K562 (cell line): ENCODE data around the gene AMIGO3. TPM values are rescaled to one million over a fixed set of nuclear protein-coding genes. Genes with fewer than 3 reads are reported as not detected.

Experiments
- ATAC-seq: fragments of 200-7000 bp; cut with Tn5 transposase; 3 replicates; pipeline ENCODE4 v1.9.1; 2020; ENCODE audit warnings: moderate library complexity
- BruUV-seq: library from RNA; stranded (reverse); fragments of 400-500 nt; replicated peaks from 2 replicates; lab custom pipeline; 2021; lab: Mats Ljungman, UMichigan
- CTCF ChIA-PET: fragments of 300-600 bp; formaldehyde crosslinking; extraction: SDS; loops from one replicate; lab custom pipeline; 2021; ENCODE audit warnings: low intra/inter-chr PET ratio; lab: Yijun Ruan, JAX
- POLR2A ChIA-PET: fragments of 300-600, 350-650 bp; sonication (Branson Sonifier 250); formaldehyde crosslinking; extraction: SDS; loops from one replicate; lab custom pipeline; 2021; ENCODE audit warnings: antibody characterized with exemption, inconsistent platforms; lab: Yijun Ruan, JAX
- DNase-seq, 4 experiments: peaks; one replicate each; pipeline versions ENCODE4 v3.0.0 to v3.0.0-alpha.2; 2011 to 2018; ENCODE audit warnings: low spot score in 3 of 4, mixed read lengths in 3 of 4; ENCODE audit errors: extremely low read depth in 1 of 4
- FAIRE-seq: peaks from 2 replicates; lab custom pipeline; 2011; peaks lifted over from hg19 to GRCh38; lab: Jason Lieb, UNC
- H2AFZ ChIP-seq: 2 replicates; pipeline ENCODE4 v1.6.0; 2011; ENCODE audit warnings: low read depth, low read length, control low read depth, inconsistent platforms
- H3K27ac ChIP-seq: fragments of 200-600 bp; 3 replicates; pipeline ENCODE4 v1.8.0; 2011; ENCODE audit warnings: low read depth, mild to moderate bottlenecking, control low read depth, inconsistent platforms, low read length, moderate library complexity, mixed read lengths; ENCODE audit errors: extremely low read depth
- H3K27me3 ChIP-seq, 2 experiments: fragments of 300-600 bp in 1 of 2; 2 replicates in 1 of 2; 3 replicates in 1 of 2; pipeline versions ENCODE4 v1.6.0 to v1.8.0; 2011; ENCODE audit warnings: inconsistent platforms in 2 of 2, low read length in 2 of 2, mild to moderate bottlenecking in 1 of 2, mixed read lengths in 1 of 2, moderate library complexity in 1 of 2; ENCODE audit not compliant: control insufficient read depth in 2 of 2, insufficient read depth in 2 of 2
- H3K36me3 ChIP-seq: fragments of 300-600 bp; 3 replicates; pipeline ENCODE4 v1.8.0; 2011; ENCODE audit warnings: mild to moderate bottlenecking, low read length, inconsistent platforms; ENCODE audit not compliant: control insufficient read depth, insufficient read depth
- H3K4me1 ChIP-seq, 2 experiments: fragments of 200-600 bp in 1 of 2; replicated peaks in 1 of 2; 2 replicates in 1 of 2; 3 replicates in 1 of 2; pipeline versions ENCODE4 v1.5.1 to v1.8.0; 2011; ENCODE audit warnings: inconsistent platforms in 2 of 2, low read length in 2 of 2, mild to moderate bottlenecking in 1 of 2, mixed read lengths in 1 of 2, moderate library complexity in 1 of 2; ENCODE audit not compliant: control insufficient read depth in 2 of 2, insufficient read depth in 2 of 2
- H3K4me2 ChIP-seq: 2 replicates; pipeline ENCODE4 v1.6.1; 2011; ENCODE audit warnings: low read length, control low read depth, inconsistent platforms, mixed read lengths; ENCODE audit not compliant: insufficient read depth
- H3K4me3 ChIP-seq: fragments of 200-600 bp; sonication (generic), shearing (Covaris generic); 2 replicates; pipeline ENCODE4 v1.5.1; 2016; ENCODE audit warnings: control low read depth, inconsistent platforms
- H3K79me2 ChIP-seq: fragments of 200-600 bp; 3 replicates; pipeline ENCODE4 v1.8.0; 2011; ENCODE audit warnings: low read length, inconsistent platforms; ENCODE audit not compliant: control insufficient read depth, insufficient read depth
- H3K9ac ChIP-seq, 2 experiments: 2 replicates each; pipeline versions ENCODE4 v1.6.0 to v1.6.1; 2011; ENCODE audit warnings: low read depth in 2 of 2, low read length in 2 of 2, control low read depth in 1 of 2, inconsistent platforms in 1 of 2, mild to moderate bottlenecking in 1 of 2, mixed read lengths in 1 of 2; ENCODE audit not compliant: insufficient read depth in 1 of 2
- H3K9me1 ChIP-seq: one replicate; pipeline ENCODE4 v1.6.0; 2011; ENCODE audit warnings: inconsistent platforms, mild to moderate bottlenecking, low read length, moderate library complexity; ENCODE audit not compliant: control insufficient read depth, insufficient read depth
- H3K9me3 ChIP-seq: replicated peaks from 2 replicates; pipeline ENCODE4 v1.5.1; 2011; ENCODE audit warnings: low read depth, low read length, inconsistent platforms; ENCODE audit not compliant: control insufficient read depth, insufficient read depth
- H4K20me1 ChIP-seq: replicated peaks from 2 replicates; pipeline ENCODE4 v1.6.1; 2011; ENCODE audit warnings: low read length, inconsistent platforms, mixed read lengths; ENCODE audit not compliant: control insufficient read depth, insufficient read depth
- CHD1 ChIP-seq: fragments of 200-600 bp; sonication (generic); IDR thresholded peaks from one replicate; pipeline ENCODE4 v1.6.1; 2012; ENCODE audit warnings: mild to moderate bottlenecking, moderate library complexity, low read length, inconsistent platforms
- CREM ChIP-seq: IDR thresholded peaks from 2 replicates; pipeline ENCODE4 v1.6.1; 2014; ENCODE audit warnings: antibody characterized with exemption, low read depth
- EWSR1 ChIP-seq: fragments of 450-650 bp; IDR thresholded peaks from 2 replicates; pipeline ENCODE4 v1.6.1; 2018; ENCODE audit warnings: borderline replicate concordance, mild to moderate bottlenecking, low read depth, moderate library complexity; ENCODE audit not compliant: partially characterized antibody
- GABPA ChIP-seq: fragments of 200-800 bp; sonication (Bioruptor generic); conservative IDR thresholded peaks from 2 replicates; pipeline ENCODE4 v1.6.1; 2016; ENCODE audit warnings: low read depth, missing genetic modification characterization, missing compliant biosample characterization
- HMG20B ChIP-seq: fragments of 250-450 bp; sonication (Bioruptor Pico); IDR thresholded peaks from 2 replicates; pipeline ENCODE4 v1.5.0; 2021; ENCODE audit warnings: mild to moderate bottlenecking
- RBFOX2 ChIP-seq: fragments of 200-400 bp; formaldehyde crosslinking; IDR thresholded peaks from 2 replicates; pipeline ENCODE4 v1.6.1; 2017; ENCODE audit warnings: low read depth, mild to moderate bottlenecking, low read length, moderate library complexity
- RBM39 ChIP-seq: fragments of 200-400 bp; formaldehyde crosslinking; optimal IDR thresholded peaks from 2 replicates; pipeline ENCODE3; 2018; ENCODE audit warnings: low read depth, low read length
- TAF15 ChIP-seq: fragments of 200-400 bp; formaldehyde crosslinking; IDR thresholded peaks from 2 replicates; pipeline ENCODE4 v1.6.1; 2017; ENCODE audit warnings: mild to moderate bottlenecking, low read depth, low read length, moderate library complexity
- U2AF2 ChIP-seq: fragments of 200-400 bp; formaldehyde crosslinking; optimal IDR thresholded peaks from 2 replicates; pipeline ENCODE3; 2017; ENCODE audit warnings: low read depth, mild to moderate bottlenecking, low read length
- ZC3H4 ChIP-seq: sonication (generic); formaldehyde crosslinking; IDR thresholded peaks from 2 replicates; pipeline ENCODE4 v1.9.0; 2021; ENCODE audit warnings: missing genetic modification reagents, borderline replicate concordance
- ZNF165 ChIP-seq: fragments of 250-450 bp; sonication (Bioruptor Pico); IDR thresholded peaks from 2 replicates; pipeline ENCODE4 v1.4.0; 2020; ENCODE audit warnings: borderline replicate concordance
- ZNF407 ChIP-seq: fragments of 450-650 bp; IDR thresholded peaks from 2 replicates; pipeline ENCODE4 v1.6.1; 2016; ENCODE audit warnings: low read depth
- WGBS: fragments of 100-300 bp; shearing (Covaris generic); methylation state at CpG from one replicate; pipeline ENCODE4 v1.1.6; 2016; ENCODE audit warnings: low coverage, mixed read lengths; ENCODE audit not compliant: insufficient coverage; ENCODE audit errors: missing lambda C conversion rate; 5-methylcytosine and 5-hydroxymethylcytosine counted together
- in situ Hi-C: fragments of 300-500 bp; cut with MboI; formaldehyde crosslinking; loops from 4 replicates; pipeline ENCODE4 v1.15.0; 2018; ENCODE audit warnings: inconsistent platforms, mixed read lengths
- intact Hi-C: fragments of 100-400 bp; cut with micrococcal nuclease; formaldehyde crosslinking; loops from 2 replicates; pipeline ENCODE4 v1.14.2; 2022
- polyA plus RNA-seq, 8 experiments: library from polyadenylated mRNA; depleted of rRNA in 4 of 8; stranded (reverse) in 5 of 8; unstranded in 3 of 8; fragments of >200 nt; fragmentation: Nextera tagmentation in 2 of 8; fragmentation: Illumina TruSeq in 1 of 8; extraction: Ambion mirVana in 2 of 8; extraction: Trizol in 1 of 8; gene quantifications; 2 replicates each; pipeline versions ENCODE4 v1.2.1 to v1.2.3, GENCODE V29; 2011 to 2014; ENCODE audit warnings: inconsistent platforms in 1 of 8, missing spikeins in 1 of 8
- total RNA-seq, 7 experiments: library from RNA; depleted of rRNA in 6 of 7; stranded (reverse); fragments of >200 nt in 6 of 7; fragmentation: Illumina TruSeq in 2 of 7; extraction: Trizol in 2 of 7; gene quantifications; 2 replicates each; pipeline versions ENCODE4 v1.2.1 to v1.2.3, GENCODE V29; 2011 to 2021; ENCODE audit warnings: low replicate concordance in 1 of 7
- TF ChIP-seq, protein P1 (sequence below): IDR thresholded peaks from 3 replicates; pipeline ENCODE4 v1.6.1; 2011; ENCODE audit warnings: borderline replicate concordance, mild to moderate bottlenecking, moderate library complexity; ENCODE audit not compliant: insufficient read length; ENCODE audit errors: extremely low read depth

The AMIGO3 gene
- total and polyA plus RNA-seq, 9 of the 15 experiments (the other 6 are each of a cell fraction or from before 2014, with no cell fraction given), result 0.13 to 2.8 (median 0.44) TPM; not detected in 4

DNA sequence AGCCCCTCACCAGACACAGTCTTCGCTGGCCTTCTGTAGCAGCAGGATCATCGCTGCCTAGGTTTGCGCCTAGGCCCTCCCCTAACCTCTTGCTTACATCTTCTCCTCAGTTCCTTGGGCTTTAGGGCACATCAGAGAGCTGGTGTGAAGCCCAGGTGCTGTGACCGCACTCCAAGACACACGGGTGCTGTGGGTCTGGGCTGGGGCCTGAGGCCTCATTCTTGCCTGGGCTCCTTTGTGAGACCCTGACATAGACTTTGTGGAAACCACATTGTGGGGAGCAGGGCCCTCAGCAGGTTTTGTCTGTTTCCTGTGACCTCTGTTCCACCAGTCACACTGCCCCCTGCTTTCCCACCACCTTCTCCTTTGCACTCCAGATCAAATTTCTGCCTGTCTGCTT is 8.0 kb downstream of the AMIGO3 start:
- ATAC-seq, result no peak
- intact Hi-C loops (no loop called here), in situ Hi-C loops (no loop called here)
- Histone ChIP-seq H3K27me3 (no peaks in the 10 kb centered on the region), H3K4me2 (no peak overlapping the region), H3K27ac (no peak overlapping the region), H3K79me2 (no peaks in the 10 kb centered on the region), H3K4me1 (no peaks in the 10 kb centered on the region; a peak in 1 of 5 replicates), H2AFZ (no peak overlapping the region), H4K20me1 (no peaks in the 10 kb centered on the region), H3K9me3 (no peaks in the 10 kb centered on the region), H3K9me1 (no peaks in the 10 kb centered on the region), H3K4me3 (no peak overlapping the region), H3K36me3 (peaks cover 24% of the 10 kb centered on the region; the same call in 2 of the 3 replicates), H3K9ac (no peak overlapping the region)
- WGBS, result 81% methylated on average over 2 of the region's 5 CpGs
- no peak for DNase-seq
- ChIA-PET CTCF (no interaction called here), POLR2A (no interaction called here)
- BruUV-seq, result no TSS peak
- no peak for FAIRE-seq
- no peak for TF ChIP-seq CHD1
- TF ChIP-seq ZC3H4, result no peak
- no peak for TF ChIP-seq ZNF165 (CRISPR knock-in tag)
- no peak for TF ChIP-seq CREM
- no peak for TF ChIP-seq ZNF407
- TF ChIP-seq RBFOX2, result no peak
- TF ChIP-seq U2AF2, result no peak
- no peak for TF ChIP-seq RBM39
- no peak for TF ChIP-seq TAF15
- no peak for TF ChIP-seq GABPA (tag)
- TF ChIP-seq, protein P1, sequence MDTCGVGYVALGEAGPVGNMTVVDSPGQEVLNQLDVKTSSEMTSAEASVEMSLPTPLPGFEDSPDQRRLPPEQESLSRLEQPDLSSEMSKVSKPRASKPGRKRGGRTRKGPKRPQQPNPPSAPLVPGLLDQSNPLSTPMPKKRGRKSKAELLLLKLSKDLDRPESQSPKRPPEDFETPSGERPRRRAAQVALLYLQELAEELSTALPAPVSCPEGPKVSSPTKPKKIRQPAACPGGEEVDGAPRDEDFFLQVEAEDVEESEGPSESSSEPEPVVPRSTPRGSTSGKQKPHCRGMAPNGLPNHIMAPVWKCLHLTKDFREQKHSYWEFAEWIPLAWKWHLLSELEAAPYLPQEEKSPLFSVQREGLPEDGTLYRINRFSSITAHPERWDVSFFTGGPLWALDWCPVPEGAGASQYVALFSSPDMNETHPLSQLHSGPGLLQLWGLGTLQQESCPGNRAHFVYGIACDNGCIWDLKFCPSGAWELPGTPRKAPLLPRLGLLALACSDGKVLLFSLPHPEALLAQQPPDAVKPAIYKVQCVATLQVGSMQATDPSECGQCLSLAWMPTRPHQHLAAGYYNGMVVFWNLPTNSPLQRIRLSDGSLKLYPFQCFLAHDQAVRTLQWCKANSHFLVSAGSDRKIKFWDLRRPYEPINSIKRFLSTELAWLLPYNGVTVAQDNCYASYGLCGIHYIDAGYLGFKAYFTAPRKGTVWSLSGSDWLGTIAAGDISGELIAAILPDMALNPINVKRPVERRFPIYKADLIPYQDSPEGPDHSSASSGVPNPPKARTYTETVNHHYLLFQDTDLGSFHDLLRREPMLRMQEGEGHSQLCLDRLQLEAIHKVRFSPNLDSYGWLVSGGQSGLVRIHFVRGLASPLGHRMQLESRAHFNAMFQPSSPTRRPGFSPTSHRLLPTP, result no peak
- TF ChIP-seq HMG20B (CRISPR knock-in tag), result no peak
- TF ChIP-seq EWSR1, result no peak
